Measurements from ENCODE around the gene ANKRD16.

- no peak for TF ChIP-seq CTCF (conservative IDR thresholded peaks at IDR 0.05; ENCODE audit: low read depth, low read length)
- no peak for TF ChIP-seq EZH2 (IDR thresholded peaks at IDR 0.05; ENCODE audit: low read length, unreplicated experiment)
- no peak for TF ChIP-seq EZH2phosphoT487 (IDR thresholded peaks at IDR 0.05; ENCODE audit: borderline replicate concordance, low read length)
Measured at GRCh38 chr10:5933909-5934546, 44.3 kb upstream of the ANKRD16 start.

Data from PC-3 (cell line).